SK-N-SH (cell line): ENCODE results near the gene NT5C3A. TPM values are rescaled to one million over a fixed set of nuclear protein-coding genes. Genes with fewer than 3 reads are reported as not detected.

Experiments used
- CTCF ChIA-PET: fragments of 300-600, 350-600 bp; formaldehyde crosslinking; extraction: SDS; loops from one replicate; lab custom pipeline; 2021; lab: Yijun Ruan, JAX
- POLR2A ChIA-PET: fragments of 350-600 bp; sonication (Branson Sonifier 250); formaldehyde crosslinking; extraction: SDS; loops from one replicate; lab custom pipeline; 2020; ENCODE audit warnings: antibody characterized with exemption, inconsistent platforms; lab: Yijun Ruan, JAX
- DNase-seq: peaks from one replicate; pipeline ENCODE4 v3.0.0; 2012
- H2AFZ ChIP-seq: fragments of 200-600 bp; sonication (generic); 2 replicates; pipeline ENCODE4 v1.8.1; 2016; ENCODE audit warnings: antibody characterized with exemption, mild to moderate bottlenecking, low read depth
- H3F3A ChIP-seq: fragments of 200-600 bp; sonication (generic); replicated peaks from 2 replicates; pipeline ENCODE3; 2016; ENCODE audit warnings: antibody characterized with exemption, mild to moderate bottlenecking; ENCODE audit not compliant: insufficient read depth
- H3K27ac ChIP-seq, 2 experiments: fragments of 200-500 bp in 1 of 2; fragments of 200-600 bp in 1 of 2; sonication (Bioruptor generic) in 1 of 2; sonication (generic), shearing (Covaris generic) in 1 of 2; 2 replicates each; pipeline versions ENCODE4 v1.5.1 to v1.6.1; 2014 to 2016; ENCODE audit warnings: low read depth in 2 of 2, inconsistent platforms in 1 of 2, low read length in 1 of 2, mild to moderate bottlenecking in 1 of 2, mixed read lengths in 1 of 2
- H3K27me3 ChIP-seq: fragments of 200-600 bp; sonication (generic), shearing (Covaris generic); 2 replicates; pipeline ENCODE4 v1.6.1; 2016; ENCODE audit warnings: mixed run types; ENCODE audit not compliant: insufficient read depth
- H3K36me3 ChIP-seq, 2 experiments: fragments of 200-500 bp in 1 of 2; fragments of 200-600 bp in 1 of 2; sonication (Bioruptor generic) in 1 of 2; sonication (generic) in 1 of 2; replicated peaks in 1 of 2; 2 replicates each; pipeline versions ENCODE3 to v1.5.1; 2014 to 2016; ENCODE audit warnings: low read length in 1 of 2, mild to moderate bottlenecking in 1 of 2; ENCODE audit not compliant: insufficient read depth in 2 of 2, control insufficient read depth in 1 of 2
- H3K4me1 ChIP-seq, 2 experiments: fragments of 200-500 bp in 1 of 2; fragments of 200-600 bp in 1 of 2; sonication (Bioruptor generic) in 1 of 2; sonication (generic), shearing (Covaris generic) in 1 of 2; 2 replicates each; pipeline versions ENCODE4 v1.5.1 to v1.6.1; 2014 to 2016; ENCODE audit warnings: low read depth in 1 of 2, low read length in 1 of 2, mixed run types in 1 of 2; ENCODE audit not compliant: insufficient read depth in 2 of 2, control insufficient read depth in 1 of 2
- H3K4me2 ChIP-seq: fragments of 200-600 bp; sonication (generic), shearing (Covaris generic); 2 replicates; pipeline ENCODE4 v1.6.1; 2017; ENCODE audit warnings: mixed run types
- H3K4me3 ChIP-seq, 2 experiments: fragments of 200-500 bp in 1 of 2; fragments of 200-600 bp in 1 of 2; sonication (Bioruptor generic) in 1 of 2; sonication (generic), shearing (Covaris generic) in 1 of 2; 2 replicates each; pipeline versions ENCODE4 v1.5.1 to v1.8.1; 2014 to 2016; ENCODE audit warnings: low read depth in 2 of 2, inconsistent platforms in 1 of 2, low read length in 1 of 2, mild to moderate bottlenecking in 1 of 2, mixed read lengths in 1 of 2, moderate library complexity in 1 of 2
- H3K79me2 ChIP-seq: fragments of 200-600 bp; sonication (generic); 2 replicates; pipeline ENCODE4 v1.8.1; 2017; ENCODE audit warnings: mild to moderate bottlenecking; ENCODE audit not compliant: insufficient read depth
- H3K9ac ChIP-seq: fragments of 200-600 bp; sonication (generic); 2 replicates; pipeline ENCODE4 v1.6.1; 2017; ENCODE audit warnings: mixed run types
- H3K9me2 ChIP-seq: fragments of 200-600 bp; sonication (generic); 2 replicates; pipeline ENCODE4 v1.6.1; 2017; ENCODE audit warnings: mixed run types
- H3K9me3 ChIP-seq: fragments of 200-600 bp; sonication (generic); 2 replicates; pipeline ENCODE4 v1.6.1; 2017; ENCODE audit warnings: mixed run types, mild to moderate bottlenecking, moderate library complexity
- H4K20me1 ChIP-seq: fragments of 200-600 bp; sonication (generic); 2 replicates; pipeline ENCODE4 v1.6.1; 2017; ENCODE audit warnings: mild to moderate bottlenecking, mixed run types; ENCODE audit not compliant: insufficient read depth
- GABPA ChIP-seq: IDR thresholded peaks from 2 replicates; pipeline ENCODE4 v1.4.0; 2012; ENCODE audit warnings: low read depth, mild to moderate bottlenecking
- GATA2 ChIP-seq: sonication (generic); formaldehyde crosslinking; IDR thresholded peaks from 2 replicates; pipeline ENCODE4 v1.5.0; 2020; ENCODE audit warnings: mild to moderate bottlenecking, missing genetic modification reagents
- MEF2A ChIP-seq: IDR thresholded peaks from 2 replicates; pipeline ENCODE4 v1.4.0; 2012; ENCODE audit warnings: low read depth, borderline replicate concordance
- MXI1 ChIP-seq: IDR thresholded peaks from 2 replicates; pipeline ENCODE4 v1.6.1; 2012; ENCODE audit warnings: mild to moderate bottlenecking, low read depth, low read length, improper control_type of control experiment
- NFIC ChIP-seq: IDR thresholded peaks from 2 replicates; pipeline ENCODE4 v1.4.0; 2012; ENCODE audit warnings: borderline replicate concordance
- NRF1 ChIP-seq: IDR thresholded peaks from 2 replicates; pipeline ENCODE4 v1.6.1; 2012; ENCODE audit warnings: low read depth, mild to moderate bottlenecking, low read length
- PBX3 ChIP-seq: IDR thresholded peaks from 2 replicates; pipeline ENCODE4; 2012
- POLR2AphosphoS5 ChIP-seq: IDR thresholded peaks from 2 replicates; pipeline ENCODE4 v1.6.1; 2012; ENCODE audit warnings: low read depth, low read length
- RAD21 ChIP-seq: IDR thresholded peaks from 2 replicates; pipeline ENCODE4 v1.6.1; 2012; ENCODE audit warnings: mild to moderate bottlenecking, low read length
- RCOR1 ChIP-seq: fragments of 150-350 bp; IDR thresholded peaks from 2 replicates; pipeline ENCODE4 v1.6.1; 2017; ENCODE audit warnings: antibody characterized with exemption, low read length
- RFX5 ChIP-seq: IDR thresholded peaks from 2 replicates; pipeline ENCODE4 v1.6.1; 2012; ENCODE audit warnings: mild to moderate bottlenecking, improper control_type of control experiment, low read length
- SMC3 ChIP-seq: IDR thresholded peaks from 2 replicates; pipeline ENCODE4 v1.6.1; 2012; ENCODE audit warnings: low read depth, low read length, improper control_type of control experiment
- TAF1 ChIP-seq: IDR thresholded peaks from 2 replicates; pipeline ENCODE4 v1.6.1; 2012; ENCODE audit warnings: low read depth, mild to moderate bottlenecking, low read length, moderate library complexity, borderline replicate concordance
- TCF12 ChIP-seq: IDR thresholded peaks from 2 replicates; pipeline ENCODE4 v1.4.0; 2012
- TEAD4 ChIP-seq: IDR thresholded peaks from 2 replicates; pipeline ENCODE4 v1.4.0; 2012; ENCODE audit warnings: mild to moderate bottlenecking, borderline replicate concordance; ENCODE audit not compliant: insufficient read depth
- USF2 ChIP-seq: fragments of 150-350 bp; IDR thresholded peaks from 2 replicates; pipeline ENCODE4 v1.6.1; 2017; ENCODE audit warnings: antibody characterized with exemption, low read length, low read depth, borderline replicate concordance
- ZBTB33 ChIP-seq: IDR thresholded peaks from 2 replicates; pipeline ENCODE4 v1.4.0; 2012; ENCODE audit warnings: low read depth, borderline replicate concordance
- WGBS: methylation state at CpG from one replicate; pipeline ENCODE4 v1.1.6; 2017; ENCODE audit warnings: low lambda C conversion rate; 5-methylcytosine and 5-hydroxymethylcytosine counted together
- polyA plus RNA-seq, 3 experiments: library from polyadenylated mRNA; depleted of rRNA; stranded (reverse); fragments of >200 nt; gene quantifications; 2 replicates each; pipeline ENCODE4 v1.2.3, GENCODE V29; 2012
- TF ChIP-seq, protein P1 (sequence below): IDR thresholded peaks from 2 replicates; pipeline ENCODE4 v1.4.0; 2012; ENCODE audit warnings: low read depth
- TF ChIP-seq, protein P2 (sequence below): fragments of 150-350 bp; IDR thresholded peaks from 2 replicates; pipeline ENCODE4 v1.6.1; 2016; ENCODE audit warnings: mild to moderate bottlenecking, low read depth, low read length
- TF ChIP-seq, protein P3 (sequence below): IDR thresholded peaks from 2 replicates; pipeline ENCODE4 v1.4.0; 2012; ENCODE audit warnings: low read depth, borderline replicate concordance

NT5C3A gene
- polyA plus RNA-seq, 1 of the 3 experiments (the other 2 are of a cell fraction), result 13.2 TPM

GRCh38 chr7:33044401-33044718 lies 18.2 kb downstream of the NT5C3A start (continued):
- no peak for TF ChIP-seq TEAD4

DNA sequence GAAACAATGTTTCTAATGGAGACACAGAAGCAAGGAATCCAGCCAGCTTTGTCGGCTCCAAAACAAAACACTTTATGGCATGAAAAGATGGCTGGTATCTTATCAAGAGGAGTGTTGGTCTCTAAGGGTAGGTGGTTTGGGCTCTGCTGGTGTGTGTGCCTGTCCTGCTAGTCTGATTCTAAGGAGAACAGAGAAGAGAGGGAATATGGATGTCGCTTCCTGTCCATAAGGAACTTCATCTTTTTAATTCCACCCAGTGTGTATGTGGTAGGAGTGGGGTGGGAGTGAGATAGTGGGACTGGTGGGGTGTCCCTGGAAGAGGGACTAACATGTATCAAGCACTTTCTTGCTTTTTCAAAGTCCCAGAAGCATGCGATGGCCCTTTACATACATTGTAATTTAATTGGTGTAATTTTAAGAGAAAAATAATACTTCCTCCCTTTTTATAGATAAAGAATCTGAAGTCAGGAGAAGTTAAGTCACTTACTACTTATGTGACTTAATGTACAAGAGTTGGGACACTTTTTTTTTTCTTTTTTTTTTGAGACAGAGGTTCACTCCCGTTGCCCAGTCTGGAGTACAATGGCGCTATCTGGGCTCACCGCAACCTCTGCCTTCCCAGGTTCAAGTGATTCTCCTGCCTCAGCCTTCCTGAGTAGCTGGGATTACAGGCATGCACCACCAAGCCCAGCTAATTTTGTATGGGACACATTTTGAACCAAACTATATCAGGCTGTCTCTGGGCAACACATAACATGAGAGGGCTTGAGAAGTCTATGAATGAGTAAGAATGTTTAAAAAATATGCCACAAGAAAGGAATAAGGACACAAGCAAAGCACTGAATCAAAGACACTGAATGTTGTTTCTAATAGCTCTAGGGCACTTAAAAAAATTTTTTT lies 18.8 kb downstream of the NT5C3A start:
- Histone ChIP-seq H3K27ac (no peak overlapping the region), H3K4me1 (peaks cover 17 to 26% of the 10 kb centered on the region in 2 experiments; a peak in 3 of 4 replicates), H3K79me2 (peaks cover 99% of the 10 kb centered on the region), H4K20me1 (peaks cover 3% of the 10 kb centered on the region; the same call in 1 of the 2 replicates), H3K4me3 (no peak overlapping the region), H3K4me2 (no peak overlapping the region), H3K9me3 (no peaks in the 10 kb centered on the region), H3F3A (peaks cover 12% of the 10 kb centered on the region), H3K36me3 (no peaks in the 10 kb centered on the region), H2AFZ (no peak overlapping the region), H3K9ac (no peak overlapping the region), H3K9me2 (no peaks in the 10 kb centered on the region), H3K27me3 (no peaks in the 10 kb centered on the region)
- WGBS, result 95% methylated on average over 6 of the region's 6 CpGs
- POLR2A ChIA-PET, result no interaction called here
- CTCF ChIA-PET, result interaction anchor here (0.7 to 1.1 kb wide), 5 partner anchors 65 to 243 kb away, joined by 3 to 4 read pairs (median 3); no protein-coding TSS in a partner anchor
- no peak for DNase-seq
- TF ChIP-seq TAF1 (no peak), RCOR1 (no peak), PBX3 (no peak), MEF2A (no peak), MXI1 (no peak), TCF12 (no peak), USF2 (no peak), GABPA (no peak), POLR2AphosphoS5 (no peak), RFX5 (no peak), GATA2 (CRISPR knock-in tag) (no peak), NFIC (no peak), ZBTB33 (no peak), NRF1 (no peak), RAD21 (no peak), SMC3 (no peak)
- TF ChIP-seq, protein P1, sequence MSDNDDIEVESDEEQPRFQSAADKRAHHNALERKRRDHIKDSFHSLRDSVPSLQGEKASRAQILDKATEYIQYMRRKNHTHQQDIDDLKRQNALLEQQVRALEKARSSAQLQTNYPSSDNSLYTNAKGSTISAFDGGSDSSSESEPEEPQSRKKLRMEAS, result no peak
- TF ChIP-seq, protein P2, sequence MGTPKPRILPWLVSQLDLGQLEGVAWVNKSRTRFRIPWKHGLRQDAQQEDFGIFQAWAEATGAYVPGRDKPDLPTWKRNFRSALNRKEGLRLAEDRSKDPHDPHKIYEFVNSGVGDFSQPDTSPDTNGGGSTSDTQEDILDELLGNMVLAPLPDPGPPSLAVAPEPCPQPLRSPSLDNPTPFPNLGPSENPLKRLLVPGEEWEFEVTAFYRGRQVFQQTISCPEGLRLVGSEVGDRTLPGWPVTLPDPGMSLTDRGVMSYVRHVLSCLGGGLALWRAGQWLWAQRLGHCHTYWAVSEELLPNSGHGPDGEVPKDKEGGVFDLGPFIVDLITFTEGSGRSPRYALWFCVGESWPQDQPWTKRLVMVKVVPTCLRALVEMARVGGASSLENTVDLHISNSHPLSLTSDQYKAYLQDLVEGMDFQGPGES, result no peak
- TF ChIP-seq, protein P3, sequence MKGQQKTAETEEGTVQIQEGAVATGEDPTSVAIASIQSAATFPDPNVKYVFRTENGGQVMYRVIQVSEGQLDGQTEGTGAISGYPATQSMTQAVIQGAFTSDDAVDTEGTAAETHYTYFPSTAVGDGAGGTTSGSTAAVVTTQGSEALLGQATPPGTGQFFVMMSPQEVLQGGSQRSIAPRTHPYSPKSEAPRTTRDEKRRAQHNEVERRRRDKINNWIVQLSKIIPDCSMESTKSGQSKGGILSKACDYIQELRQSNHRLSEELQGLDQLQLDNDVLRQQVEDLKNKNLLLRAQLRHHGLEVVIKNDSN, result no peak
